MM.1S (cell line): ENCODE measurements around the gene HSP90AB1.

Experiments used
- DNase-seq: peaks from one replicate; pipeline ENCODE4 v3.0.0-alpha.2; 2015
- H2AFZ ChIP-seq: fragments of 300-600 bp; sonication (generic); 2 replicates; pipeline ENCODE4 v1.6.0; 2016; ENCODE audit warnings: antibody characterized with exemption, low read length
- H3F3A ChIP-seq: fragments of 300-600 bp; sonication (generic); 2 replicates; pipeline ENCODE4 v1.6.1; 2016; ENCODE audit warnings: mild to moderate bottlenecking, antibody characterized with exemption, low read length, moderate library complexity, mixed read lengths; ENCODE audit not compliant: insufficient read depth
- H3K27ac ChIP-seq: fragments of 300-600 bp; sonication (generic); 2 replicates; pipeline ENCODE4 v1.5.1; 2016; ENCODE audit warnings: mild to moderate bottlenecking, low read length
- H3K27me3 ChIP-seq: fragments of 300-600 bp; sonication (generic); replicated peaks from 2 replicates; pipeline ENCODE4 v1.6.0; 2016; ENCODE audit warnings: low read length; ENCODE audit not compliant: insufficient read depth
- H3K36me3 ChIP-seq: fragments of 300-600 bp; sonication (generic); replicated peaks from 2 replicates; pipeline ENCODE4 v1.6.1; 2016; ENCODE audit warnings: mild to moderate bottlenecking, low read length, mixed read lengths; ENCODE audit not compliant: insufficient read depth
- H3K4me1 ChIP-seq: fragments of 300-600 bp; sonication (generic); 2 replicates; pipeline ENCODE4 v1.6.1; 2016; ENCODE audit warnings: low read length, mixed read lengths
- H3K4me2 ChIP-seq: fragments of 300-600 bp; sonication (generic); 2 replicates; pipeline ENCODE4 v1.6.0; 2016; ENCODE audit warnings: low read depth, low read length
- H3K4me3 ChIP-seq: fragments of 300-600 bp; sonication (generic); 2 replicates; pipeline ENCODE4 v1.5.1; 2016; ENCODE audit warnings: low read length, mixed read lengths
- H3K79me2 ChIP-seq: fragments of 300-600 bp; sonication (generic); 2 replicates; pipeline ENCODE4 v1.6.1; 2016; ENCODE audit warnings: mixed run types, low read length, mixed read lengths
- H3K9ac ChIP-seq: fragments of 300-600 bp; sonication (generic); 2 replicates; pipeline ENCODE4 v1.6.1; 2016; ENCODE audit warnings: low read length, mixed read lengths
- H3K9me2 ChIP-seq: fragments of 300-600 bp; sonication (generic); replicated peaks from 2 replicates; pipeline ENCODE4 v1.6.1; 2016; ENCODE audit warnings: mild to moderate bottlenecking, low read length, mixed read lengths; ENCODE audit not compliant: insufficient read depth
- H3K9me3 ChIP-seq: fragments of 300-600 bp; sonication (generic); replicated peaks from 2 replicates; pipeline ENCODE4 v1.6.1; 2016; ENCODE audit warnings: mild to moderate bottlenecking, low read length, mixed read lengths; ENCODE audit not compliant: insufficient read depth
- H4K20me1 ChIP-seq: fragments of 300-600 bp; sonication (generic); 2 replicates; pipeline ENCODE4 v1.6.1; 2016; ENCODE audit warnings: mild to moderate bottlenecking, low read length, moderate library complexity, mixed read lengths; ENCODE audit not compliant: insufficient read depth
- CTCF ChIP-seq: fragments of 300-600 bp; sonication (generic); IDR thresholded peaks from 2 replicates; pipeline ENCODE4 v1.5.1; 2016; ENCODE audit warnings: antibody characterized with exemption, low read length, mixed read lengths
- EZH2 ChIP-seq: fragments of 300-600 bp; sonication (generic); optimal IDR thresholded peaks from 2 replicates; pipeline ENCODE3; 2017; ENCODE audit warnings: low read depth, mild to moderate bottlenecking, antibody characterized with exemption, low read length, mixed read lengths
- EZH2phosphoT487 ChIP-seq: fragments of 300-600 bp; sonication (generic); IDR thresholded peaks from 2 replicates; pipeline ENCODE4 v1.6.1; 2018; ENCODE audit warnings: antibody characterized with exemption, low read length

Gene HSP90AB1

GRCh38 chr6:44265722-44266233 is 18.9 kb downstream of the HSP90AB1 start:
- peaks cover 19% of the 10 kb centered on the region for H3K27me3 ChIP-seq
- peaks cover 35% of the 10 kb centered on the region for H3K4me1 ChIP-seq
- no peaks in the 10 kb centered on the region for H4K20me1 ChIP-seq
- H3K79me2 ChIP-seq, result peaks cover 44% of the 10 kb centered on the region
- peak overlapping the region; percentile 92 for H3K4me2 ChIP-seq
- no peak overlapping the region; the same call in 1 of the 2 replicates for H3K9ac ChIP-seq
- peaks cover 39% of the 10 kb centered on the region for H3F3A ChIP-seq
- H2AFZ ChIP-seq, result peak overlapping the region; percentile 44
- no peaks in the 10 kb centered on the region for H3K9me3 ChIP-seq
- TF ChIP-seq CTCF (no peak), EZH2 (no peak), EZH2phosphoT487 (no peak)
- no peaks in the 10 kb centered on the region for H3K36me3 ChIP-seq
- H3K9me2 ChIP-seq, result no peaks in the 10 kb centered on the region
- no peak for DNase-seq
- peak overlapping the region; percentile 95; the same call in 1 of the 2 replicates for H3K4me3 ChIP-seq
- H3K27ac ChIP-seq, result peak overlapping the region; percentile 91; the same call in 1 of the 2 replicates

- Histone ChIP-seq H3K4me3 (no peak overlapping the region), H3K9ac (no peak overlapping the region), H2AFZ (peak overlapping the region; percentile 44; the same call in 1 of the 2 replicates), H3K27ac (peak overlapping the region; percentile 43; the same call in 1 of the 2 replicates), H3K4me1 (peaks cover 33% of the 10 kb centered on the region), H3K79me2 (peaks cover 38% of the 10 kb centered on the region), H3K9me2 (no peaks in the 10 kb centered on the region), H3K36me3 (no peaks in the 10 kb centered on the region), H3K4me2 (peak overlapping the region; percentile 92), H3F3A (peaks cover 39% of the 10 kb centered on the region), H4K20me1 (no peaks in the 10 kb centered on the region), H3K9me3 (no peaks in the 10 kb centered on the region), H3K27me3 (peaks cover 23% of the 10 kb centered on the region)
- no peak for TF ChIP-seq CTCF
- no peak for TF ChIP-seq EZH2phosphoT487
- no peak for TF ChIP-seq EZH2
- no peak for DNase-seq
These were observed 19.4 kb downstream of the HSP90AB1 start for GRCh38 chr6:44266347-44266746.

- Histone ChIP-seq H3K27me3 (peaks cover 32% of the 10 kb centered on the region), H4K20me1 (no peaks in the 10 kb centered on the region), H3K27ac (no peak overlapping the region), H3K9ac (no peak overlapping the region), H2AFZ (no peak overlapping the region), H3F3A (peaks cover 39% of the 10 kb centered on the region), H3K36me3 (no peaks in the 10 kb centered on the region), H3K79me2 (peaks cover 29% of the 10 kb centered on the region), H3K9me2 (no peaks in the 10 kb centered on the region), H3K4me1 (peaks cover 24% of the 10 kb centered on the region), H3K4me2 (no peak overlapping the region), H3K9me3 (no peaks in the 10 kb centered on the region), H3K4me3 (no peak overlapping the region)
- TF ChIP-seq EZH2 (no peak), EZH2phosphoT487 (no peak), CTCF (no peak)
- DNase-seq, result no peak
These were observed 20.4 kb downstream of the HSP90AB1 start for GRCh38 chr6:44267252-44267651.
